BLaER1 (cell line): ENCODE measurements around the gene MTHFS.
"Not testable (repeated sequence)": the region's sequence is repeated elsewhere in the genome, so short reads cannot be mapped to it uniquely, and the experiment has no call there.

Experiments
- H3K27ac ChIP-seq: shearing (Covaris generic); formaldehyde crosslinking; 2 replicates; pipeline ENCODE4 v1.8.1; 2022
- H3K27me3 ChIP-seq: shearing (Covaris generic); formaldehyde crosslinking; 2 replicates; pipeline ENCODE4 v1.8.1; 2022
- H3K36me3 ChIP-seq: shearing (Covaris generic); formaldehyde crosslinking; 2 replicates; pipeline ENCODE4 v1.8.1; 2022
- H3K4me1 ChIP-seq: shearing (Covaris generic); formaldehyde crosslinking; 2 replicates; pipeline ENCODE4 v1.8.1; 2022
- H3K4me2 ChIP-seq: shearing (Covaris generic); formaldehyde crosslinking; 2 replicates; pipeline ENCODE4 v1.8.1; 2022
- H3K4me3 ChIP-seq: shearing (Covaris generic); formaldehyde crosslinking; 2 replicates; pipeline ENCODE4 v1.8.1; 2022
- H3K9ac ChIP-seq: shearing (Covaris generic); formaldehyde crosslinking; 2 replicates; pipeline ENCODE4 v1.8.1; 2022
- H3K9me3 ChIP-seq: shearing (Covaris generic); formaldehyde crosslinking; 2 replicates; pipeline ENCODE4 v1.8.1; 2022
- H4K20me1 ChIP-seq: shearing (Covaris generic); formaldehyde crosslinking; 2 replicates; pipeline ENCODE4 v1.8.1; 2022
- Cebpa-rat ChIP-seq: shearing (Covaris generic); IDR thresholded peaks from 2 replicates; pipeline ENCODE4 v1.8.1; 2022

MTHFS gene

DNA sequence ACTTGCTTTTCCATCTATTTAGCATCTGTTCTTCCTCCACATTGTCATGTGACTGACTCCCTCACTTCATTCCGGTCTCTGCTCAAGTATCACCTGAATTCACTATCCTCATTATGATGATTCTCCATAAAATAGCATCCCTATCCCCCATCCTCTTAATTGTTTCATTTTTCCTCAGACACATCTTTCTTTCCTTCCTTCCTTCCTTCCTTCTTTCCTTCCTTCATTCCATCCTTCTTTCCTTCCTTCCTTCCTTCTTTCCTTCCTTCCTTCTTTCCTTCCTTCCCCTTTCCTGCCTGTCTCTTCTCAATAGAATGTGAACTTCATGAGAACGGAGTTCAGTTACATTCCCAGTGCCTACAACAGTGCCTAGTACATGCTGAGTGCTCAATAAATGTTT lies 32.6 kb upstream of the MTHFS start:
- Histone ChIP-seq H3K4me1 (peaks cover 4% of the 10 kb centered on the region; the same call in 1 of the 2 replicates), H3K36me3 (no peaks in the 10 kb centered on the region), H3K9me3 (peaks cover 17% of the 10 kb centered on the region), H3K4me3 (no peak overlapping the region), H3K9ac (no peak overlapping the region), H3K4me2 (no peak overlapping the region), H4K20me1 (no peaks in the 10 kb centered on the region), H3K27ac (no peak overlapping the region), H3K27me3 (no peaks in the 10 kb centered on the region)
- no peak for TF ChIP-seq Cebpa-rat

DNA sequence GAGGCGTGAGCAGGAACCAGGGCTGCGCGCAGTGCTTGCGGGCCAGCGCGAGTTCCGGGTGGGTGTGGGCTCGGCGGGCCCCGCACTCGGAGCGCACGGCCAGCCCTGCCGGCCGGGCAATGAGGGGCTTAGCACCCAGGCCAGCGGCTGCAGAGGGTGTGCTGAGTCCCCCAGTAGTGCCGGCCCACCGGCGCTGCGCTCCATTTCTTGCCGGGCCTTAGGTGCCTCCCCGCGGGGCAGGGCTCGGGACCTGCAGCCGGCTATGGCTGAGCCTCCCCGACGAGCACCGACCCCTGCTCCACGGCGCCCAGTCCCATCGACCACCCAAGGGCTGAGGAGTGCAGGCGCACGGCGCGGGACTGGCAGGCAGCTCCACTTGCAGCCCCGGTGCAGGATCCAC lies 29.3 kb upstream of the MTHFS start:
- H3K4me2 ChIP-seq, H3K27ac ChIP-seq, H4K20me1 ChIP-seq, H3K4me3 ChIP-seq, H3K27me3 ChIP-seq, H3K36me3 ChIP-seq, H3K9ac ChIP-seq: not testable (repeated sequence)
- Histone ChIP-seq H3K4me1 (peaks cover 15% of the 10 kb centered on the region), H3K9me3 (peaks cover 26% of the 10 kb centered on the region)

DNA sequence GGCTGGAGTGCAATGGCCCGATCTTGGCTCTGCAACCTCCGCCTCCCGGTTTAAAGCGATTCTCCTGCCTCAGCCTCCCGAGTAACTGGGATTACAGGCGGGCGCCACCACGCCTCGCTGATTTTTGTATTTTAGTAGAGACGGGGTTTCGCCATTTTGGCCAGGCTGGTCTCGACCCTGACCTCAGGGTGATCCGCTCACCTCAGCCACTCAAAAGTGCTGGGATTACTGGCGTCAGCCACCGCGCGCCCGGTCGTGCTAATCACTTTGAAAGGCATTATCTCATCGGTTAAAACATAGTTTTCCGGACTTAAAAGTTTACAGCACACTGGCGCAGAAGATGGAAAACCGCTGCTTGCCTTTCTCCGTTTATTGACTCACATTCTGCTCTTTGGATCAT lies 27.6 kb upstream of the MTHFS start:
- peak overlapping the region; percentile 92 for H3K9ac ChIP-seq

DNA sequence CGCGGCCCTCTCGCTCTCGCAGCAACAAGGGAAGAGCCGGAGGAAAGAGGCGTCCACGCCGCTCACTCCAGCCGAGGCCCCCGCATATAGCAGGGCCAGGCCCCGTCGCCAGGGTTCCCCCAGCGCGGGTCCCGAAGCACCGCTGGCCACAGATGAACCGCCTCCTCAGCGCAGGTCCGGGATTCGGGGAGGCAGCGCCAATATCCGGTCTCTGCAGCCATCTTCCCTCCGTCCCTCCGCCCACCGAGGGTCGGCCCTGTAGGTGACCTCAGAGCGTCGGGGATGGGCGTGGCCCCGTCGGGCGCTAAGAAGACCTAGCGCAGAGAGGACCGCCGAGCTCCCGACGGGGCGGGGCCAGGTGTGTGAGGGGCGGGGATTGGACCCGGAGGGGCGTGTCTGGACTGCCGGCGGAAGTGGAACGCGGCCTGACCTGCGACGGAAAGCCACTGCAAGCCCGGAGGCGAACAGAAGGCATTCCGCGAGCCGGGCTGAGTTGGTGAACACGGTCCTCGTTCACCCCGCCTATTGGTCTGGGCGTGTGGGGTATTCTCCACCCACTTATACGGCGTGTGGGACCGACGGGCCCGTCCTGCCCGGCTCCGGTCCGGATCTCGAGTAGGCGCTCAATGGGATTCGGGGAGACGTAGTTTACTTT lies 26.8 kb upstream of the MTHFS start:
- no peak for TF ChIP-seq Cebpa-rat
- Histone ChIP-seq H3K4me3 (peak overlapping the region; percentile 99), H3K27me3 (no peaks in the 10 kb centered on the region), H3K9ac (peak overlapping the region; percentile 92), H3K9me3 (peaks cover 51% of the 10 kb centered on the region), H3K4me1 (peaks cover 15% of the 10 kb centered on the region), H4K20me1 (peaks cover 6% of the 10 kb centered on the region; the same call in 1 of the 2 replicates), H3K27ac (peak overlapping the region; percentile 94), H3K36me3 (peaks cover 33% of the 10 kb centered on the region), H3K4me2 (peak overlapping the region; percentile 92)

More for the DNA sequence above, 27.6 kb upstream of the MTHFS start:
- Histone ChIP-seq H3K27me3 (no peaks in the 10 kb centered on the region), H3K27ac (peak overlapping the region; percentile 94), H3K4me3 (peak overlapping the region; percentile 99), H3K4me1 (peaks cover 15% of the 10 kb centered on the region), H3K36me3 (peaks cover 26% of the 10 kb centered on the region), H3K9me3 (peaks cover 44% of the 10 kb centered on the region), H3K4me2 (peak overlapping the region; percentile 79), H4K20me1 (peaks cover 6% of the 10 kb centered on the region; the same call in 1 of the 2 replicates)
- no peak for TF ChIP-seq Cebpa-rat

DNA sequence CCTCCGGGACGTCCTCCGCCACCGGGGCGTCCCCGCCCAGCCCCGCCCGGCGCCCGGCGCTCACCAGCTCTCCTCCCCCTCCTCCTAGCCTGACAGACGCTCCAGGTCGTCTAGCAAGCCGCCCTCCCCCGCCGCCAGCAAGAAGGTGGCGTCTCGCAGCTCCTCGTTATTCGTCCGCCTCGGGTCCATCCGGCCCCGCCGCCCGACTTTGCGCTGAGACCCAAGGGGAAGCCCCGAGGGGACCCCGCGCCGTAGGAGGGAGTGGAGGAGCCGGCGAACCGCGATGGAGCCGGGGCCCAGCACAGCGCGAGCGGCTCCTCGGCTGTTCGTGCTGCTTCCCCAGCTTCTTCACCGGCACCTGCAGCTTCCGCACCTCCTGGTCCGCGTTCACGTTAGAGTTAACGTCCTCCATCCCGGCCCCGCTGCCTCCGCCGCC lies 26.3 kb upstream of the MTHFS start:
- peaks cover 15% of the 10 kb centered on the region for H3K4me1 ChIP-seq
- TF ChIP-seq Cebpa-rat: no peak

DNA sequence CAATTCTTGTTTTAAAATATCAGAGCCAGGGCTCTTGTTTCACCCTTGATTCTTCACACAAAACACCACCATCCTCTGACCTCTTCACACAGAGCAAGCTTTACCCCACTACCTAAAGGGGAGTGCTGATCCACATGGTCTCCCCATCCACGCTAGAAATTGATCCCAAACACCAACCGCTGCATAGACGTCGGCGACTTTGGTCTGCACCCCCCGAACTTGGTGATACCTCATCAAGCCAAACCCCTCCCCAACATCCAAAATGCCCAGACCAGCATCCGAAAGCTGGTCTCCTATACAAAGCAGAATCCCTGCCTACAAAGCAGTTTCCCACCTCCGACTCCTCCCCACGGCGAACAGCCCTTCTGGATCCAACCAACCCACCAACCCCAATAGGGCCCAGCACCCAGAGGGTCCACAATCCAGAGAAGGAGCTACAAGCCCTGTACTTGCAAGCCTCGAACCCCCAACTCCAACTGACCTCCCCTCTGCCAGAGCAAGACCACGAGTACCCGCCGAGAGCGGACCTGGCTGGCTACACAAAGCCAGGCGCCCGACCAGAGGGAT lies 25.8 kb upstream of the MTHFS start:
- peak overlapping the region; percentile 92 for H3K9ac ChIP-seq
- TF ChIP-seq Cebpa-rat: no peak
- peaks cover 15% of the 10 kb centered on the region for H3K4me1 ChIP-seq
- H3K4me2 ChIP-seq: peak overlapping the region; percentile 92
- H3K4me3 ChIP-seq: peak overlapping the region; percentile 99
- no peaks in the 10 kb centered on the region for H3K27me3 ChIP-seq
- H4K20me1 ChIP-seq: peaks cover 6% of the 10 kb centered on the region; the same call in 1 of the 2 replicates
- H3K9me3 ChIP-seq: peaks cover 61% of the 10 kb centered on the region
- peak overlapping the region; percentile 94 for H3K27ac ChIP-seq
- H3K36me3 ChIP-seq: peaks cover 42% of the 10 kb centered on the region

More for the DNA sequence above, 26.3 kb upstream of the MTHFS start:
- peak overlapping the region; percentile 92 for H3K9ac ChIP-seq
- peak overlapping the region; percentile 99 for H3K4me3 ChIP-seq
- H3K4me2 ChIP-seq: peak overlapping the region; percentile 92
- H3K9me3 ChIP-seq: peaks cover 56% of the 10 kb centered on the region
- peaks cover 37% of the 10 kb centered on the region for H3K36me3 ChIP-seq
- H4K20me1 ChIP-seq: peaks cover 6% of the 10 kb centered on the region; the same call in 1 of the 2 replicates
- H3K27me3 ChIP-seq: no peaks in the 10 kb centered on the region
- peak overlapping the region; percentile 94 for H3K27ac ChIP-seq

DNA sequence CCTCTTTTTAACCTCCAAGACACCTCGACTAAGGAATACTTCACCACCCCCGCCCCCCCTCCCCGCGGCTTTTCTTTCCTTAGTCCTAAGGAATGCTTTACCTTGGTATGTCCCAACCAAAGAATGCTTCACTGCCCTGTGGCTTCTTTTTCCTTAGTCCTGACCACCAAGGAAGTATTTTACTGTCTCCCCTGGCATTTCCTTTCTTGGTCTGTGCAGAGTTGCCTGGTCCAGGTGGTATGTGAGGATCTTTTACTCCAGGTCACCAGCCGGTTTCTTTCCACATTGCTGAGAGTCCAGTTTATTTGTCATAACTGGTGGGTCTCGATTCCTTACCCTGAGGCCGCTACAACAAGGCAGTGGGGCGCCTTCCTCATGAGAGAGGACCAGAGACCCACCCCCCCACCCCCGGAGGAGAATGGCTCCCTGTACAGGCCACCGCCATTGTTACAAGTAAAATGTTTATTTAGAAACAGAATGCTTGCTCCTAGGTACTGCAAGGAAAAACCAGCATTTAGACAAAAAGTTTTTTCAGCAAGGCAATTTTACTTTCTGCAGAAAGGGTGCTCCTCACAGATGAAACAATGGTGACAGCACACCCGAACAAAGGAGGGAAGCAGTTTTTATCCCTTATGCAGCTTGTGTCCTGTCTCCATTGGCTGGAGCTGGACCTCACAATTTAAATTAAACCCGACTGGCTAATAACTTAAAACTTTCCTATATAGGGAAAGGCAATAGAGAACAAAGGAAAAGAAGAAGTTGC lies 23.1 kb upstream of the MTHFS start:
- no peak overlapping the region for H3K4me2 ChIP-seq
- H3K27me3 ChIP-seq: no peaks in the 10 kb centered on the region
- no peak overlapping the region for H3K4me3 ChIP-seq
- peaks cover 6% of the 10 kb centered on the region; the same call in 1 of the 2 replicates for H4K20me1 ChIP-seq
- peaks cover 68% of the 10 kb centered on the region for H3K36me3 ChIP-seq
- H3K27ac ChIP-seq: no peak overlapping the region
- TF ChIP-seq Cebpa-rat: no peak
- H3K9me3 ChIP-seq: peaks cover 71% of the 10 kb centered on the region
- H3K9ac ChIP-seq: no peak overlapping the region
- H3K4me1 ChIP-seq: peaks cover 15% of the 10 kb centered on the region

DNA sequence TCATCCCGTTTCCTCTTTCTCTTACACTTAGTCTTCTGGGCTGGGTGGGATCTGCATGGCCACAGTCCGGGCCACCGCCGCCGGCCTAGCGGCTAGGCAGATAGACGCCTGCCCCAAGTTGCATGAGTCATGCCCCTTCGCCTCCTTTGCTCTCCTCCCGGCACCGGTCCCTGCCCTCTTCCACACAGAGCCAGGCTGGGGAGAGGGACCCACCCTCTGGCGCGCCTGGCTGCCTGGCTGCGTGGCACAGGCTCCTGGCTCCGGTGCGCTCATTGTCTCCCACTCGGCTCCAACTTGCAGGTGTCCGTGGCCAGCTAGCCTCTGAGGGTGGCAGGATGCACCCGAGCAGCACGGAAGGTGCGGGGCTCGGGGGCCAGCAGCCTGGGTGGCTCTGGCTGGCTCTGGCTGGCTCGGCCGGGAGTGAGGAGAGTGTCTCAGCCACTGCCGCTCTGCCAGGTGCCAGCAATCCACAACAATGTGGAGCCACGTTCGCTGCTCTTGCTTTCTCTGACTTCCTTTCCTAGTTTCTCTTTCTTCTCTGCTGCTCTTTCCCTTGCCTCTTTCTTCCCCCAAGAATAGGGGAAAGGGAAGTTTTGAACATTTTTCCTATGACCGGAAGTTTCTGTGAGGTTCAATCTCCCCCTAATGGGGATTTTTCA lies 22.4 kb upstream of the MTHFS start:
- Histone ChIP-seq H3K27ac (no peak overlapping the region), H3K27me3 (no peaks in the 10 kb centered on the region), H4K20me1 (peaks cover 6% of the 10 kb centered on the region; the same call in 1 of the 2 replicates), H3K9me3 (peaks cover 77% of the 10 kb centered on the region), H3K4me3 (peak overlapping the region; percentile 45; the same call in 1 of the 2 replicates), H3K4me1 (peaks cover 9% of the 10 kb centered on the region), H3K36me3 (peaks cover 75% of the 10 kb centered on the region), H3K4me2 (no peak overlapping the region), H3K9ac (no peak overlapping the region)
- no peak for TF ChIP-seq Cebpa-rat

DNA sequence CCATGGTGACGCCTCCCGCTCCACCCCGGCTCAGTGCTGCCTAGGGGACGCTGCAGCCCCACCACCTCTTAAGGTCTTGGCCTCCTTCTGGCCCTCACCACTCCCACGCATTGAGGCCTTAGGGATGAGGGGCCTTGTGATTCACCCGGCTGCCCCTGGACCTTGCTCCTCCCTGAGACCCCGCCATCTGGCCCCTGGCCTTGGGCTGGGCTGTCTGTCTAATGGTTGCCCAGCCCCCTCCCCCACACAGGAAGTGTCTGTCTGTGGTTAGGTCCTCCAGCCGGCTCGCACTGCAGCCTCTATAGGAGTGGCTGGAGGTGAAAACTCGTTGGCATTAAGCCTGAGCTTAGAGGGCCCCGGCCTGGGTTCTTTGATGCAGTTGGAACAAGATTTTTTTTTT lies 21.5 kb upstream of the MTHFS start:
- H3K27me3 ChIP-seq: no peaks in the 10 kb centered on the region
- peaks cover 85% of the 10 kb centered on the region for H3K9me3 ChIP-seq
- H3K27ac ChIP-seq: no peak overlapping the region
- no peak overlapping the region for H3K4me2 ChIP-seq
- peaks cover 82% of the 10 kb centered on the region for H3K36me3 ChIP-seq
- peaks cover 8% of the 10 kb centered on the region for H3K4me1 ChIP-seq
- peaks cover 6% of the 10 kb centered on the region; the same call in 1 of the 2 replicates for H4K20me1 ChIP-seq
- peak overlapping the region; percentile 36; the same call in 1 of the 2 replicates for H3K4me3 ChIP-seq
- no peak for TF ChIP-seq Cebpa-rat
- no peak overlapping the region for H3K9ac ChIP-seq
